NCI-H748 (cell line): ENCODE results near the gene CDC42BPA.

Experiments
- DNase-seq: peaks from one replicate; lab custom pipeline; 2025; ENCODE audit not compliant: unreplicated experiment; lab: John Stamatoyannopoulos, UW

The CDC42BPA gene

GRCh38 chr1:226951286-226952117 is 366.8 kb downstream of the CDC42BPA start:
- no peak for DNase-seq

- DNase-seq: no peak
Observed at GRCh38 chr1:226950871-226951270, 367.4 kb downstream of the CDC42BPA start.

DNA sequence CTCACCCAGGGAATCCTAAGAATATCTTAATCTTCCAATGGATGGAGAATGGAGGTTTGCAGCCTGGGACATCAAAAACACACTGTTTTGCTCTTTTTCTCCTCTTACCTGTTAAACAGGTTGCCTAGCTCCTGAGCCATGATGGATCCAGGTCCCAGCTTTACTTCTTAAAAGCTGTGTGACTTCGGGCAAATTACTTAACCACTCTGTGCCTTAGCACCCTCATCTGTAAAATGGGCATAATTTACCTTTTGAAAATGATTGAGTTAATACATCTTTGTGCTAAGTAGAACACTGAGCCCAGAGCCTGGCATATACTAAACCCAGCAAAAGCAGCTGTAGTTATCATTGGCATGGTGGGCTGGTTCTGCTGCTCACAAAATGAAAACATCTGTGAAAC is 368.0 kb downstream of the CDC42BPA start:
- no peak for DNase-seq

DNA sequence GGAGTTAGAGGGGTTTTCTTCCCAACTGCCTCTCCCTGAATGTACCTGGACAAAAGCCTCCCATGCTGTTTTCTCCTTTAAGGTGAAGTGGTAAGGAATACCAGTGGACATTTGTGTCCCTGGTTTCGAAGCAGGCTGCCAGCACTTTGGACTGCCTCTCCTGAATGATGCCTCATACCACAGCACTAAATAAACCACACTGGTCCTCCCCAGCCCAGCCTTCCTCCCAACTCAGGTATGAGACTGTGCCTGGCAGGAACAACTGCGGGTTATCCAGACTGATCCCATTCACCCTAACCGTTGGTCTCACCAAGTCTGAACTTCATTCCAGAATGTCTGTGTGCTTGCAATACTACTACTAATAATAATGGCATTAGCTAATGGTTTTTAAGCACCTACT is 368.9 kb downstream of the CDC42BPA start:
- DNase-seq: no peak

- DNase-seq: no peak
Observed at GRCh38 chr1:226948996-226949395, 369.3 kb downstream of the CDC42BPA start.

GRCh38 chr1:226948480-226948879 is 369.8 kb downstream of the CDC42BPA start:
- DNase-seq: no peak

DNA sequence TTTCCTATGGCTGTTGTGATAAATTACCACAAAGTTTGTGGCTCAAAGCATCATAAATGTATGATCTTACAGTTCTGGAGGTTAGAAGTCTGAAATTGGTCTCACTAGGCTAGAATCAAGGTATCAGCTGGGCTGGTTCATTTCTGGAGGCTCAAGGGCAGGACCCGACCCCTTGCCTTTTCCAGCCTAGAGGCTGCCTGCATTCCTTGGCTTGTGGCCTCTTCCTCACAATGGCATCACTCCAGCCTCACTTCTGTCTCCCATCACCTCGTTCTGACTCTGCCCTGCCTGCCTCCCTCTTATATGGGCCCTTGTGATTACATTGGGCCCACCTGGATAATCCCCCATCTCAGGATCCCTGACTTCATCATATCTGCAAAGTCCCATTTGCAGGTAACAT is 370.2 kb downstream of the CDC42BPA start:
- no peak for DNase-seq

- DNase-seq: no peak
Observed at GRCh38 chr1:226946841-226947240, 371.5 kb downstream of the CDC42BPA start.

DNA sequence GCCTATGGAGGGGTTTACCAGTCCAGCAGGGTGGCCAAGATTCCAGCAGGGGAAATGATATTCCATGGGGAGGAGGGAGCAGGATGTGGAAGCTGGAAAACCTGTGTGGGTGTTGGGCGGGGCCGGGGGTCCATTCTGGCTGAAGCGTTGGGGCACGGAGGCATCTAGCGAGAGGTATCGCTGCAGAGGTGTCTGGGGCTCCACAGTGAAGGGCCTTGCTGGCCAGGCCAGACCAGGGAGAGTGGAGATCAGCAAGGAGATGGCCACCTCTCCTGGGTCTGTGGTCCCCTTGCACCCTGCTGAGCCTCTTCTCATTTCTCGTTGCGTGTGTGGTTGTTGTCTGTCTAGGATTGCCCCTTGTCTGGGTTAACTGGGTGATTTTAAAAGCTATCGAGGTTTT is 372.0 kb downstream of the CDC42BPA start:
- no peak for DNase-seq

DNA sequence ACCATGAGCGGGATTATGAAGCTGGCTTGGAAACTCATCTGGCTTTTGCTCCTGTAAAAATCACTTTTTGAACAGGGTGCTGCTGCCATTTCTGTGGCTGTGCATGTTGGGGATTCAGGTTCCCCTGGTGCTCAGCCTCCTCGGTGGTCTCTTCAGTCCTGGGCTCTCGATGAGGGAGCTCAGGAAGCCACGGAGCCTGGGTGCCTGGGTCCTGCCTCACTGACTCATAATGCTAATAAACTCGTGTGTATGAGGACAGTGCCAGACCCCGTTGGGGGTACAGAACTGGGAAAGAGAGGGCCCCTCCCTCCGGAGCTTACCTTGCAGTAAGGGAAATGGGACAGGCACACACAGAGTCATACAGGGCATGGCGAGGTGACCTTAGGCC is 372.4 kb downstream of the CDC42BPA start:
- no peak for DNase-seq

GRCh38 chr1:226945106-226945857 is 373.0 kb downstream of the CDC42BPA start:
- peak; percentile 74 for DNase-seq

DNA sequence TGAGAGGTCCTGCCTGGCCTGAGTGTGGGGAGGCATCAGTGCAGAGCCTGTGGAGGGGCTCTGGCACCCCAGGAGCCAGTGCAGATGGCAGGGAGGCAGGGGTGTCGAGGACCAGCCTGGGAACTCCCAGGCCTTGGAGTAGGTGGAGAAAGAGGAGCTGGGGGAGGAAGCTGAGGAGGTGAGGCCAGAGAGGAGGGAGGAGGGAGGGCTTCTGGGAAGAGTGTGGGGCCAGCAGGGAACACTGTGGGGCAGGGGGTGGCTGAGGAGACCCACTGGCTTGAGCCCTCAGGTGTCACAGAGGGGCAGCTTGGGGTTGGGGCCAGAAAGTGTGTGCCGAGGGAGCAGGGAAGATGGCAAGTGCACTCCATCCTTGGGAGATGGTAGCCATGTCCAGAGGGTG is 374.4 kb downstream of the CDC42BPA start:
- DNase-seq: no peak

GRCh38 chr1:226943156-226943555 is 375.1 kb downstream of the CDC42BPA start:
- DNase-seq: no peak

- no peak for DNase-seq
Observed at GRCh38 chr1:226942392-226942791, 375.9 kb downstream of the CDC42BPA start.

- DNase-seq: no peak
Observed at GRCh38 chr1:226940806-226941067, 377.6 kb downstream of the CDC42BPA start.

DNA sequence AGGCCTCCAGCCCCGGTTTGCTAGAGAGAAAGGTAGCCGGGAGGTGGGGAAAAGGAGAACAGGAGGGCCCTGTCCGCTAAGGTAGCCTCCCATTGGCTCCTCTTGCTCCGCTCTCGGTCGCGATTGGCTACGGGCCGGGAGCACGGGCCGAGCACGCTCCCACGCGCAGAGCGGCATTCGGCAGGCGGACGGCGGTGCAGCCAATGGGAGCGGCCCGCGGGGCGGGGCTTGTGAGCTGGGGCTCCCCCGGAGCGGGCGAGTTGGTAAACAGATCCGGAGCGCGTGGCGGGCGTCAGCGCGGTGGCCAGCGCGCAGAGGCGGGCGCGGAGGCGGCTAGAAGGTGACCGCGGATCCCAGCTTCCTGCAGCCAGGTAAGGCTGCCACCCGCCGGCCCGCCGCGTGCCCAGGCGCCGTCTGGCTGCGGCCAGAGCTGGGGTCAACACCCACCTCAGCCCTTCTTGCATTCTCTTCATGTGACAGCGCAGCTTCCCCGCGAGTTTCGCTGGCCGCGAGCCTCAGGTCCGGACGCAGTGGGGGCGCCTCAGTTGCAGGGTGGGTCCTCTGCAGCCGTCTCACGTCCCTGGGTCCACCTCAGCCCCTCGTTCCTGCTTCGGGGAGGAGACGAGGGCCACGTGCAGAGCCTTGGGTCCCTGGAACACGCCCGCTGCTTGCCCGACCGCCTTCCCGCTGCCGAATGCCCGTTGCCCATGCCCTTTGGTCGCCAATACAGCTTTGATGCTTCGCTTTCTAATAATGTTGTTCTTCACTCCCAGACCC is 378.1 kb downstream of the CDC42BPA start, which contains the start of gene COQ8A:
Gene COQ8A (plus strand): TSS at position 266 of the 777 bp plus-strand sequence. CDS start 21,092 bp downstream, outside the sequence.
- peak; percentile 98 for DNase-seq
